OCI-LY1 (cell line): ENCODE results near the gene RMI2.

Experiments
- EZH2 ChIP-seq: fragments of 200-600 bp; sonication (generic), shearing (Covaris generic); IDR thresholded peaks from 2 replicates; pipeline ENCODE4 v1.8.0; 2017; ENCODE audit warnings: borderline replicate concordance, mixed run types, mild to moderate bottlenecking, antibody characterized with exemption, low read length, moderate library complexity, mixed read lengths
- TF ChIP-seq, protein P1 (sequence below): fragments of 200-600 bp; sonication (generic), shearing (Covaris generic); IDR thresholded peaks from 2 replicates; pipeline ENCODE4 v1.5.1; 2017; ENCODE audit warnings: mild to moderate bottlenecking, antibody characterized with exemption, low read length, moderate library complexity, mixed read lengths

- TF ChIP-seq, protein P1, sequence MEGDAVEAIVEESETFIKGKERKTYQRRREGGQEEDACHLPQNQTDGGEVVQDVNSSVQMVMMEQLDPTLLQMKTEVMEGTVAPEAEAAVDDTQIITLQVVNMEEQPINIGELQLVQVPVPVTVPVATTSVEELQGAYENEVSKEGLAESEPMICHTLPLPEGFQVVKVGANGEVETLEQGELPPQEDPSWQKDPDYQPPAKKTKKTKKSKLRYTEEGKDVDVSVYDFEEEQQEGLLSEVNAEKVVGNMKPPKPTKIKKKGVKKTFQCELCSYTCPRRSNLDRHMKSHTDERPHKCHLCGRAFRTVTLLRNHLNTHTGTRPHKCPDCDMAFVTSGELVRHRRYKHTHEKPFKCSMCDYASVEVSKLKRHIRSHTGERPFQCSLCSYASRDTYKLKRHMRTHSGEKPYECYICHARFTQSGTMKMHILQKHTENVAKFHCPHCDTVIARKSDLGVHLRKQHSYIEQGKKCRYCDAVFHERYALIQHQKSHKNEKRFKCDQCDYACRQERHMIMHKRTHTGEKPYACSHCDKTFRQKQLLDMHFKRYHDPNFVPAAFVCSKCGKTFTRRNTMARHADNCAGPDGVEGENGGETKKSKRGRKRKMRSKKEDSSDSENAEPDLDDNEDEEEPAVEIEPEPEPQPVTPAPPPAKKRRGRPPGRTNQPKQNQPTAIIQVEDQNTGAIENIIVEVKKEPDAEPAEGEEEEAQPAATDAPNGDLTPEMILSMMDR, result no peak; the same call in 1 of the 2 replicates
- TF ChIP-seq EZH2, result no peak
These were observed 16.8 kb upstream of the RMI2 start for GRCh38 chr16:11328172-11329070.
